Liver (tissue), 9 donors: Measurements from ENCODE around the gene PPDPF. TPM values are rescaled to one million over a fixed set of nuclear protein-coding genes. Genes with fewer than 3 reads are reported as not detected.

Source experiments
- DNase-seq: peaks from one replicate; pipeline ENCODE4 v3.0.0-alpha.2; 2017; ENCODE audit warnings: low spot score
- H3K27ac ChIP-seq, 2 donors: one replicate each; pipeline ENCODE4 v1.7.0; 2013; ENCODE audit warnings: inconsistent platforms in 2 of 2, low read length in 2 of 2, control low read depth in 1 of 2, low read depth in 1 of 2, mild to moderate bottlenecking in 1 of 2
- H3K27me3 ChIP-seq, 4 donors: one replicate each; pipeline versions ENCODE4 v1.6.1 to v1.7.0; 2013; ENCODE audit warnings: low read length in 3 of 4, inconsistent platforms in 1 of 4, mild to moderate bottlenecking in 1 of 4, moderate library complexity in 1 of 4; ENCODE audit not compliant: control insufficient read depth in 4 of 4, insufficient read depth in 4 of 4
- H3K36me3 ChIP-seq, 4 donors: one replicate each; pipeline versions ENCODE4 v1.6.1 to v1.7.0; 2013; ENCODE audit warnings: low read length in 3 of 4, mild to moderate bottlenecking in 3 of 4, low read depth in 1 of 4, moderate library complexity in 1 of 4; ENCODE audit not compliant: control insufficient read depth in 4 of 4, insufficient read depth in 3 of 4
- H3K4me1 ChIP-seq, 4 donors: one replicate each; pipeline versions ENCODE4 v1.6.1 to v1.7.0; 2013; ENCODE audit warnings: low read length in 3 of 4, mild to moderate bottlenecking in 3 of 4, moderate library complexity in 1 of 4; ENCODE audit not compliant: control insufficient read depth in 4 of 4, insufficient read depth in 4 of 4
- H3K4me3 ChIP-seq, 3 donors: one replicate each; pipeline versions ENCODE4 v1.6.1 to v1.7.0; 2013; ENCODE audit warnings: low read length in 3 of 3, control low read depth in 1 of 3, low read depth in 1 of 3, mild to moderate bottlenecking in 1 of 3
- H3K9ac ChIP-seq, 2 donors: one replicate each; pipeline ENCODE4 v1.7.0; 2013; ENCODE audit warnings: low read length in 2 of 2, mild to moderate bottlenecking in 2 of 2, moderate library complexity in 2 of 2, control low read depth in 1 of 2, low read depth in 1 of 2
- H3K9me3 ChIP-seq, 4 donors: one replicate each; pipeline versions ENCODE4 v1.6.1 to v1.7.0; 2013; ENCODE audit warnings: low read length in 3 of 4; ENCODE audit not compliant: control insufficient read depth in 4 of 4
- EGR1 ChIP-seq, 2 donors: IDR thresholded peaks; 2 replicates each; pipeline ENCODE4 v1.6.1; 2016 to 2018; ENCODE audit warnings: antibody characterized with exemption in 2 of 2, low read depth in 2 of 2
- FOXA1 ChIP-seq: IDR thresholded peaks from 2 replicates; pipeline ENCODE4 v1.6.1; 2016; ENCODE audit warnings: antibody characterized with exemption
- GABPA ChIP-seq, 2 donors: IDR thresholded peaks in 1 of 2; conservative IDR thresholded peaks in 1 of 2; 2 replicates each; pipeline ENCODE4 v1.6.1; 2016; ENCODE audit warnings: antibody characterized with exemption in 2 of 2, mild to moderate bottlenecking in 1 of 2, moderate library complexity in 1 of 2
- HNF4G ChIP-seq: IDR thresholded peaks from 2 replicates; pipeline ENCODE4 v1.6.1; 2016; ENCODE audit warnings: antibody characterized with exemption
- RXRA ChIP-seq, 2 donors: IDR thresholded peaks; 2 replicates each; pipeline ENCODE4 v1.6.1; 2017 to 2018; ENCODE audit warnings: antibody characterized with exemption in 2 of 2, mild to moderate bottlenecking in 1 of 2
- SP1 ChIP-seq: IDR thresholded peaks from 2 replicates; pipeline ENCODE4 v1.6.1; 2018; ENCODE audit warnings: antibody characterized with exemption, mild to moderate bottlenecking
- YY1 ChIP-seq: IDR thresholded peaks from 2 replicates; pipeline ENCODE4 v1.6.1; 2016; ENCODE audit warnings: antibody characterized with exemption, mild to moderate bottlenecking
- WGBS: extraction: QIAGEN DNeasy Blood & Tissue Kit; methylation state at CpG from one replicate; pipeline ENCODE4 v1.1.7; 2013; 5-methylcytosine and 5-hydroxymethylcytosine counted together
- polyA plus RNA-seq, 2 donors: library from polyadenylated mRNA; stranded (reverse) in 1 of 2; unstranded in 1 of 2; fragments of 200-250 nt in 1 of 2; fragments of >200 nt in 1 of 2; fragmentation: Nextera tagmentation in 1 of 2; extraction: Ambion mirVana in 1 of 2; gene quantifications; one replicate each; pipeline versions ENCODE4 v1.2.1 to v1.2.3, GENCODE V29; 2013 to 2015
- total RNA-seq, 2 donors: library from RNA; depleted of rRNA; stranded (reverse); fragments of >200 nt; gene quantifications; one replicate each; pipeline ENCODE4 v1.2.3, GENCODE V29; 2014
- TF ChIP-seq, protein P1 (sequence below): IDR thresholded peaks from 2 replicates; pipeline ENCODE4 v1.6.1; 2016; ENCODE audit warnings: antibody characterized with exemption
- TF ChIP-seq, protein P2 (sequence below): IDR thresholded peaks from 2 replicates; pipeline ENCODE4 v1.6.1; 2016; ENCODE audit warnings: antibody characterized with exemption
- TF ChIP-seq, protein P3 (sequence below): fragments of 150-350 bp; IDR thresholded peaks from 2 replicates; pipeline ENCODE4 v1.5.1; 2017; ENCODE audit warnings: improper control_type of control experiment, low read depth, low read length; ENCODE audit not compliant: missing input control
- donor health status: healthy.
- donor health status: healthy.
- donor health status: healthy.
- donor health status: healthy.
- donor health status: healthy.

Gene PPDPF
- total and polyA plus RNA-seq, 4 donors: 8.3 to 196 (median 25.3) TPM

DNA sequence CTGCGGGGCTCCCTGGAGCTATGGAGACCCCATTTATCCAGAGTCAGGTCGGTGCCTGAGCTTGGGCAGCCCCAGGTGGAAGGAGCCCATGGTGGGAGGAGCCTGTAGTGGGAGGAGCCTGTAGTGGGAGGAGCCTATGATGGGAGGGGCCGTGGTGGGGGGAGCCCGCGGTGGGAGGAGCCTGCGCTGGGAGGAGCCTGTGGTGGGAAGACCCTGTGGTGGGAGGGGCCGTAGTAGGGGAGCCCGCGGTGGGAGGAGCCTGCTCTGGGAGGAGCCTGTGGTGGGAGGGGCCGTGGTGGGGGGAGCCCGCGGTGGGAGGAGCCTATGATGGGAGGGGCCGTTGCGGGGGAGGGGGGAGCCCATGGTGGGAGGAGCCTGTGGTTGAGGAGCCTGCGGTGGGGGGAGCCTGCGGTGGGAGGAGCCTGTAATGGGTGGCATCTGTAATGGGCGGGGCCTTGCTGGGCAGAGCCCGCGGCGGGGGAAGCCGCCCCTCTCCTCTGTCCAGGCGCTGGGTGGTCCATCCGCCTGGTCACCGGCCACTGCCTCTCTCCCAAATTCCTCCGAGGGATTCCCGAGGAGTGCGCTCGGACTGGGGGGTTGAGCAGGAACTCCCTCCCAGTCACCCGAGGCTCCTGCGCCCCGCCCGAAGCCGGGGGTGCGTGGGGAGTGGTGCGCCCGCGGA, 32.8 kb downstream of the PPDPF start:
- peaks cover 0 to 1% (median 0%) of the 10 kb centered on the region in 4 donors for H3K9me3 ChIP-seq
- no peak for TF ChIP-seq FOXA1
- TF ChIP-seq SP1: peak; percentile 20
- peak; percentile 58 for DNase-seq
- peak overlapping the region in 1 of 3 donors; percentile 47 for H3K4me3 ChIP-seq
- no peaks in the 10 kb centered on the region for H3K36me3 ChIP-seq
- H3K9ac ChIP-seq: no peak overlapping the region
- H3K27ac ChIP-seq: no peak overlapping the region
- peaks cover 0 to 2% (median 0%) of the 10 kb centered on the region in 4 donors for H3K4me1 ChIP-seq
- peaks cover 0 to 2% (median 0%) of the 10 kb centered on the region in 4 donors for H3K27me3 ChIP-seq
- WGBS: 6% methylated on average over 37 of the region's 37 CpGs

DNA sequence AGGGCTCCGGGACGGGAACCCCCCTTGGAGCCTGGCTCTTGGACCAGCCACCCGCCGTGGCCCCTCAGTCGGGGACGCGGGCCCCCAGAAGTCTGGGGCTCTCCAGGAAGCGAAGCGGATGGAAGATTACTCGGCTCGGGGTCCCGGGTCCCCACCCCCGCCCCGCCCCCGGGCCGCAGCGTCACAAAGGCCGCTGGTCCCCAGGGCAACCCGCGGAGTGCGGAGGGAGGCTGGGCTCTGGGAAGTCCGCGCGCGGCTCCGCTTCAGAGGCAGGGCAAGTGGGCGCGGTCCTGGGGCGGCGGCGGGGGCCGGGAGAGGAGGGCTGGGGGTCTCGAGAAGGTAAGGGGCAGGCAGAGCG, 33.3 kb downstream of the PPDPF start, which contains the start of gene FNDC11:
Gene FNDC11 (plus strand): TSS at position 227 of the 358 bp plus-strand sequence. CDS start 1,505 bp downstream, outside the sequence.
- no peak for DNase-seq
- no peaks in the 10 kb centered on the region for H3K36me3 ChIP-seq
- WGBS: 6% methylated on average over 34 of the region's 34 CpGs
- H3K4me3 ChIP-seq: peak within 1 kb of the TSS in 1 of 3 donors; percentile 47
- TF ChIP-seq RXRA (IDR thresholded peaks at IDR 0.05) (no peak), HNF4G (no peak), EGR1 (IDR thresholded peaks at IDR 0.05; ENCODE audit: low read depth in 2 of 2) (no peak), GABPA (IDR thresholded peaks at IDR 0.05 in 1 of 2, conservative IDR thresholded peaks at IDR 0.05 in 1 of 2) (no peak), YY1 (no peak), SP1 (no peak)
- TF ChIP-seq, protein P1, sequence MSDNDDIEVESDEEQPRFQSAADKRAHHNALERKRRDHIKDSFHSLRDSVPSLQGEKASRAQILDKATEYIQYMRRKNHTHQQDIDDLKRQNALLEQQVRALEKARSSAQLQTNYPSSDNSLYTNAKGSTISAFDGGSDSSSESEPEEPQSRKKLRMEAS: no peak
- TF ChIP-seq, protein P2, sequence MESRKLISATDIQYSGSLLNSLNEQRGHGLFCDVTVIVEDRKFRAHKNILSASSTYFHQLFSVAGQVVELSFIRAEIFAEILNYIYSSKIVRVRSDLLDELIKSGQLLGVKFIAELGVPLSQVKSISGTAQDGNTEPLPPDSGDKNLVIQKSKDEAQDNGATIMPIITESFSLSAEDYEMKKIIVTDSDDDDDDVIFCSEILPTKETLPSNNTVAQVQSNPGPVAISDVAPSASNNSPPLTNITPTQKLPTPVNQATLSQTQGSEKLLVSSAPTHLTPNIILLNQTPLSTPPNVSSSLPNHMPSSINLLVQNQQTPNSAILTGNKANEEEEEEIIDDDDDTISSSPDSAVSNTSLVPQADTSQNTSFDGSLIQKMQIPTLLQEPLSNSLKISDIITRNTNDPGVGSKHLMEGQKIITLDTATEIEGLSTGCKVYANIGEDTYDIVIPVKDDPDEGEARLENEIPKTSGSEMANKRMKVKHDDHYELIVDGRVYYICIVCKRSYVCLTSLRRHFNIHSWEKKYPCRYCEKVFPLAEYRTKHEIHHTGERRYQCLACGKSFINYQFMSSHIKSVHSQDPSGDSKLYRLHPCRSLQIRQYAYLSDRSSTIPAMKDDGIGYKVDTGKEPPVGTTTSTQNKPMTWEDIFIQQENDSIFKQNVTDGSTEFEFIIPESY: no peak
- TF ChIP-seq, protein P3, sequence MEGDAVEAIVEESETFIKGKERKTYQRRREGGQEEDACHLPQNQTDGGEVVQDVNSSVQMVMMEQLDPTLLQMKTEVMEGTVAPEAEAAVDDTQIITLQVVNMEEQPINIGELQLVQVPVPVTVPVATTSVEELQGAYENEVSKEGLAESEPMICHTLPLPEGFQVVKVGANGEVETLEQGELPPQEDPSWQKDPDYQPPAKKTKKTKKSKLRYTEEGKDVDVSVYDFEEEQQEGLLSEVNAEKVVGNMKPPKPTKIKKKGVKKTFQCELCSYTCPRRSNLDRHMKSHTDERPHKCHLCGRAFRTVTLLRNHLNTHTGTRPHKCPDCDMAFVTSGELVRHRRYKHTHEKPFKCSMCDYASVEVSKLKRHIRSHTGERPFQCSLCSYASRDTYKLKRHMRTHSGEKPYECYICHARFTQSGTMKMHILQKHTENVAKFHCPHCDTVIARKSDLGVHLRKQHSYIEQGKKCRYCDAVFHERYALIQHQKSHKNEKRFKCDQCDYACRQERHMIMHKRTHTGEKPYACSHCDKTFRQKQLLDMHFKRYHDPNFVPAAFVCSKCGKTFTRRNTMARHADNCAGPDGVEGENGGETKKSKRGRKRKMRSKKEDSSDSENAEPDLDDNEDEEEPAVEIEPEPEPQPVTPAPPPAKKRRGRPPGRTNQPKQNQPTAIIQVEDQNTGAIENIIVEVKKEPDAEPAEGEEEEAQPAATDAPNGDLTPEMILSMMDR: no peak
- peaks cover 0 to 1% (median 0%) of the 10 kb centered on the region in 4 donors for H3K9me3 ChIP-seq
- peaks cover 0 to 2% (median 0%) of the 10 kb centered on the region in 4 donors for H3K27me3 ChIP-seq
- H3K27ac ChIP-seq: no peak within 1 kb of the TSS
- H3K4me1 ChIP-seq: peaks cover 0 to 2% (median 0%) of the 10 kb centered on the region in 4 donors
- no peak within 1 kb of the TSS for H3K9ac ChIP-seq

DNA sequence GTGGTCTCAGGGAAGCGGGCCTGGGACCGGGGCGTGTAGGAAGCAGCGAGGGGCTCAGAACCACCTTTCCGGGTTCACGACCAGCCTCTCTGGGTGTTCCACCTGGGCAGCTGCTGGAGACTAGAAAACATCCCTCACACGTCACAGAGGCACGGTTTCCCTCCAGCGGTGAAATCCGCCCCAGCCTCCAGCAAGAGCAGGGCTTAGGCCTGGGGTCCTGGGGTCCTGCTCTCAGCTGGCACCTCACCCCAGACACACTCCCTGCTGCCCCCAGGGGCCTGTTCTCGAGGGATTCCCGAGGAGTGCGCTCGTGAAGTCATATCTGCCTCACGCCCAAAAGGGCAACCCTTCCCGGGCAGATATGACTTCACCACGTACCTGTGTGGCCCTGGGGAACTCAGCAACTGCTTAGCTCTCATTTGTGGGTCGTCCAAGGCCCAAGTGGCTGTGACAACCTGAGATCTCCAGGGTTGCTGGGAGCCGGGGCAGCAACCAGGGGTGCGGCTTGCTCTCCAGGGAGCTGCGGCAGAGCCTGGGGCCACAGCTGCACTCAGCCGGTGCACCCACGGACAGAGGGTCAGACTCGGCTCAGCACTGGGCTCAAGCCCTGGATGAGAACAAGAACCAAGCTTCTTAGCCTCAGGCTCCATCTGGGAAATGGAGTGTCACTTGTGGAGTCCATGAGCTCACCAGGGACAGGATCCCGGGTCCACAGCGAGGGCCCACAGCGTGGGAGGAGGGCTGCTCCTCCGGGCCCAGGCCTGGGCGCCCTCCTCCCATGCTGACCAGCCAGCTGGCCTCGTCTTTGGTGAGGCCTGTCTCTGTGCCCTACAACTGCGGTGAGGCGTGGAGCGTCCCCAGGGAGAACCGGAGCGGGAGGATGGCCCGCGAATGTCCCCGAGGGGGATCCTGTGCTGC, 34.1 kb downstream of the PPDPF start:
- no peak overlapping the region for H3K4me3 ChIP-seq
- DNase-seq: no peak
- H3K9me3 ChIP-seq: peaks cover 0 to 1% (median 0%) of the 10 kb centered on the region in 4 donors
- TF ChIP-seq GABPA (IDR thresholded peaks at IDR 0.05 in 1 of 2, conservative IDR thresholded peaks at IDR 0.05 in 1 of 2): no peak
- peaks cover 0 to under 1% (median 0%) of the 10 kb centered on the region in 4 donors for H3K36me3 ChIP-seq
- WGBS: 75% methylated on average over 38 of the region's 38 CpGs
- H3K27ac ChIP-seq: no peak overlapping the region
- H3K9ac ChIP-seq: no peak overlapping the region
- H3K27me3 ChIP-seq: peaks cover 0 to 2% (median 0%) of the 10 kb centered on the region in 4 donors
- peaks cover 0 to 2% (median 0%) of the 10 kb centered on the region in 4 donors for H3K4me1 ChIP-seq
